Smooth muscle cell (in vitro differentiated cells): ENCODE data around the gene ATP2B2. TPM values are rescaled to one million over a fixed set of nuclear protein-coding genes. Genes with fewer than 3 reads are reported as not detected.

Experiments
- DNase-seq: peaks from one replicate; lab custom pipeline; 2025; ENCODE audit not compliant: unreplicated experiment; lab: John Stamatoyannopoulos, UW
- H2AFZ ChIP-seq: fragments of 200-600 bp; sonication (generic); 2 replicates; pipeline ENCODE4 v1.6.0; 2016; ENCODE audit warnings: antibody characterized with exemption, low read depth, mild to moderate bottlenecking
- H3F3A ChIP-seq: fragments of 200-600 bp; sonication (generic); 2 replicates; pipeline ENCODE4 v1.6.0; 2017; ENCODE audit warnings: antibody characterized with exemption, low read depth
- H3K27ac ChIP-seq: fragments of 200-600 bp; sonication (generic); 2 replicates; pipeline ENCODE4 v1.5.1; 2016; ENCODE audit warnings: low read depth, mild to moderate bottlenecking
- H3K27me3 ChIP-seq: fragments of 200-600 bp; sonication (generic); 2 replicates; pipeline ENCODE4 v1.6.1; 2016; ENCODE audit warnings: low read depth, mild to moderate bottlenecking
- H3K36me3 ChIP-seq: fragments of 200-600 bp; sonication (generic); 2 replicates; pipeline ENCODE4 v1.5.1; 2016; ENCODE audit warnings: low read depth
- H3K4me1 ChIP-seq: fragments of 200-600 bp; sonication (generic); 2 replicates; pipeline ENCODE4 v1.5.1; 2016; ENCODE audit warnings: low read depth
- H3K4me2 ChIP-seq: fragments of 200-600 bp; sonication (generic); 2 replicates; pipeline ENCODE4 v1.6.0; 2016; ENCODE audit warnings: mild to moderate bottlenecking
- H3K4me3 ChIP-seq: fragments of 200-600 bp; sonication (generic); 2 replicates; pipeline ENCODE4 v1.5.1; 2016; ENCODE audit warnings: mild to moderate bottlenecking
- H3K79me2 ChIP-seq: fragments of 200-600 bp; sonication (generic); 2 replicates; pipeline ENCODE4 v1.6.0; 2016; ENCODE audit warnings: low read depth, mild to moderate bottlenecking
- H3K9ac ChIP-seq: fragments of 200-600 bp; sonication (generic); 2 replicates; pipeline ENCODE4 v1.6.0; 2016; ENCODE audit warnings: low read depth
- H3K9me3 ChIP-seq: fragments of 200-600 bp; sonication (generic); replicated peaks from 2 replicates; pipeline ENCODE4 v1.5.1; 2016; ENCODE audit warnings: low read depth
- H4K20me1 ChIP-seq: fragments of 200-600 bp; sonication (generic); 2 replicates; pipeline ENCODE4 v1.6.0; 2016; ENCODE audit warnings: low read depth
- CTCF ChIP-seq: fragments of 200-600 bp; sonication (generic); IDR thresholded peaks from 2 replicates; pipeline ENCODE4 v1.5.1; 2017; ENCODE audit warnings: borderline replicate concordance, mild to moderate bottlenecking, antibody characterized with exemption; ENCODE audit not compliant: insufficient read depth, poor library complexity, severe bottlenecking
- WGBS: methylation state at CpG from one replicate; pipeline ENCODE4 v1.1.7; 2016; ENCODE audit warnings: low lambda C conversion rate; 5-methylcytosine and 5-hydroxymethylcytosine counted together
- polyA plus RNA-seq: library from polyadenylated mRNA; unstranded; fragments of >200 nt; fragmentation: Nextera tagmentation; extraction: Ambion mirVana; gene quantifications from 2 replicates; pipeline ENCODE4 v1.2.1, GENCODE V29; 2016
- total RNA-seq: library from RNA; depleted of rRNA; stranded (reverse); fragments of >200 nt; gene quantifications from 2 replicates; pipeline ENCODE4 v1.2.3, GENCODE V29; 2014

Gene ATP2B2
- total and polyA plus RNA-seq, 2 experiments from 2014 or later: not detected

- no peak overlapping the region for H3K4me3 ChIP-seq
- no peaks in the 10 kb centered on the region for H4K20me1 ChIP-seq
- H3K4me1 ChIP-seq: no peaks in the 10 kb centered on the region
- no peaks in the 10 kb centered on the region for H3K36me3 ChIP-seq
- H3F3A ChIP-seq: no peaks in the 10 kb centered on the region
- peaks cover 17% of the 10 kb centered on the region for H3K27me3 ChIP-seq
- no peak overlapping the region for H3K4me2 ChIP-seq
- no peaks in the 10 kb centered on the region for H3K9me3 ChIP-seq
- H3K9ac ChIP-seq: no peak overlapping the region
- 89% methylated on average over 15 of the region's 15 CpGs for WGBS
- no peak for TF ChIP-seq CTCF
- no peak overlapping the region for H2AFZ ChIP-seq
- no peak for DNase-seq
- H3K27ac ChIP-seq: no peak overlapping the region
- no peaks in the 10 kb centered on the region for H3K79me2 ChIP-seq
These were observed 78.8 kb downstream of the ATP2B2 start for GRCh38 chr3:10426346-10427220.

GRCh38 chr3:10423171-10423882 lies 82.1 kb downstream of the ATP2B2 start:
- H3K27ac ChIP-seq: no peak overlapping the region
- TF ChIP-seq CTCF: no peak
- WGBS: 86% methylated on average over 14 of the region's 14 CpGs
- no peak overlapping the region for H3K4me3 ChIP-seq
- no peaks in the 10 kb centered on the region for H3K4me1 ChIP-seq
- H2AFZ ChIP-seq: no peak overlapping the region
- H3K36me3 ChIP-seq: no peaks in the 10 kb centered on the region
- no peak overlapping the region for H3K4me2 ChIP-seq
- H3F3A ChIP-seq: no peaks in the 10 kb centered on the region
- no peaks in the 10 kb centered on the region for H4K20me1 ChIP-seq
- H3K79me2 ChIP-seq: no peaks in the 10 kb centered on the region
- no peaks in the 10 kb centered on the region for H3K9me3 ChIP-seq
- no peak for DNase-seq
- no peak overlapping the region for H3K9ac ChIP-seq
- peaks cover 10% of the 10 kb centered on the region for H3K27me3 ChIP-seq

- no peak overlapping the region for H3K27ac ChIP-seq
- no peaks in the 10 kb centered on the region for H3K36me3 ChIP-seq
- no peaks in the 10 kb centered on the region for H3K9me3 ChIP-seq
- no peak overlapping the region for H2AFZ ChIP-seq
- no peaks in the 10 kb centered on the region for H3F3A ChIP-seq
- no peaks in the 10 kb centered on the region for H3K79me2 ChIP-seq
- no peak overlapping the region for H3K4me2 ChIP-seq
- H3K4me3 ChIP-seq: no peak overlapping the region
- no peak for DNase-seq
- H3K9ac ChIP-seq: no peak overlapping the region
- no peaks in the 10 kb centered on the region for H3K4me1 ChIP-seq
- no peak for TF ChIP-seq CTCF
- 80% methylated on average over 5 of the region's 5 CpGs for WGBS
- no peaks in the 10 kb centered on the region for H4K20me1 ChIP-seq
- peaks cover 10% of the 10 kb centered on the region for H3K27me3 ChIP-seq
These were observed 83.4 kb downstream of the ATP2B2 start for GRCh38 chr3:10421996-10422395.
